Activated T-cell treated with anti-CD3 and anti-CD28 coated beads, Interleukin-2, amount 50 U/mL, for 24 hours (primary cell): ENCODE data around the gene RHOB.
A peak's percentile ranks its signal among the peaks of the same experiment; 100 is the strongest.

ENCODE experiments used
- DNase-seq: peaks from one replicate; pipeline ENCODE4 v3.0.0-alpha.2; 2020
- H3K27ac Mint-ChIP-seq: 2 replicates; pipeline ENCODE4 v1.8.0; 2020; ENCODE audit warnings: mild to moderate bottlenecking, mixed read lengths
- H3K27me3 Mint-ChIP-seq: 2 replicates; pipeline ENCODE4 v1.8.0; 2020; ENCODE audit warnings: mixed read lengths
- H3K36me3 Mint-ChIP-seq: 2 replicates; pipeline ENCODE4 v1.8.0; 2020; ENCODE audit warnings: low read depth, mixed read lengths
- H3K4me1 Mint-ChIP-seq: 2 replicates; pipeline ENCODE4 v1.8.0; 2020; ENCODE audit warnings: low read depth, mixed read lengths
- H3K4me3 Mint-ChIP-seq: 2 replicates; pipeline ENCODE4 v1.8.0; 2020; ENCODE audit warnings: mild to moderate bottlenecking, moderate library complexity, mixed read lengths
- H3K9me3 Mint-ChIP-seq: 2 replicates; pipeline ENCODE4 v1.8.0; 2020; ENCODE audit warnings: mixed read lengths

Gene RHOB

GRCh38 chr2:20439193-20439475, 7.7 kb upstream of the RHOB start:
- H3K9me3 Mint-ChIP-seq: no peaks in the 10 kb centered on the region
- no peak overlapping the region for H3K27ac Mint-ChIP-seq
- no peaks in the 10 kb centered on the region for H3K36me3 Mint-ChIP-seq
- H3K27me3 Mint-ChIP-seq: peaks cover 39% of the 10 kb centered on the region
- no peak overlapping the region for H3K4me3 Mint-ChIP-seq
- H3K4me1 Mint-ChIP-seq: peaks cover 3% of the 10 kb centered on the region
- no peak for DNase-seq

GRCh38 chr2:20439503-20439902, 7.4 kb upstream of the RHOB start:
- H3K36me3 Mint-ChIP-seq: no peaks in the 10 kb centered on the region
- H3K4me1 Mint-ChIP-seq: peaks cover 3% of the 10 kb centered on the region
- no peaks in the 10 kb centered on the region for H3K9me3 Mint-ChIP-seq
- DNase-seq: no peak
- H3K27me3 Mint-ChIP-seq: peaks cover 41% of the 10 kb centered on the region
- H3K27ac Mint-ChIP-seq: no peak overlapping the region
- no peak overlapping the region for H3K4me3 Mint-ChIP-seq

GRCh38 chr2:20440001-20440560, 6.8 kb upstream of the RHOB start:
- DNase-seq: no peak
- Mint-ChIP-seq H3K27ac (no peak overlapping the region), H3K27me3 (peaks cover 45% of the 10 kb centered on the region), H3K4me1 (peaks cover 3% of the 10 kb centered on the region), H3K4me3 (no peak overlapping the region), H3K36me3 (no peaks in the 10 kb centered on the region), H3K9me3 (no peaks in the 10 kb centered on the region)

GRCh38 chr2:20443276-20443920, 3.5 kb upstream of the RHOB start:
- Mint-ChIP-seq H3K4me1 (peaks cover 12% of the 10 kb centered on the region), H3K9me3 (no peaks in the 10 kb centered on the region), H3K36me3 (no peaks in the 10 kb centered on the region), H3K4me3 (no peak overlapping the region), H3K27ac (no peak overlapping the region), H3K27me3 (peaks cover 54% of the 10 kb centered on the region)
- no peak for DNase-seq

- Mint-ChIP-seq H3K4me1 (peaks cover 12% of the 10 kb centered on the region), H3K4me3 (no peak overlapping the region), H3K27me3 (peaks cover 51% of the 10 kb centered on the region), H3K27ac (no peak overlapping the region), H3K9me3 (no peaks in the 10 kb centered on the region), H3K36me3 (no peaks in the 10 kb centered on the region)
- DNase-seq: no peak
These were observed 2.5 kb upstream of the RHOB start for GRCh38 chr2:20444101-20444992.

GRCh38 chr2:20444993-20445910, 1.6 kb upstream of the RHOB start:
- peaks cover 50% of the 10 kb centered on the region for H3K27me3 Mint-ChIP-seq

GRCh38 chr2:20446255-20446916, 488 bp upstream of the RHOB start:
- DNase-seq: no peak
- no peaks in the 10 kb centered on the region for H3K9me3 Mint-ChIP-seq
- H3K4me1 Mint-ChIP-seq: peaks cover 10% of the 10 kb centered on the region
- H3K36me3 Mint-ChIP-seq: no peaks in the 10 kb centered on the region
- H3K27ac Mint-ChIP-seq: peak overlapping the region; percentile 40
- H3K27me3 Mint-ChIP-seq: peaks cover 46% of the 10 kb centered on the region
- peak overlapping the region; percentile 73 for H3K4me3 Mint-ChIP-seq

More at GRCh38 chr2:20444993-20445910, 1.6 kb upstream of the RHOB start:
- Mint-ChIP-seq H3K36me3 (no peaks in the 10 kb centered on the region), H3K9me3 (no peaks in the 10 kb centered on the region), H3K4me1 (peaks cover 10% of the 10 kb centered on the region), H3K27ac (no peak overlapping the region), H3K4me3 (no peak overlapping the region)
- DNase-seq: no peak

GRCh38 chr2:20447437-20448245, 767 bp downstream of the RHOB start:
- peaks cover 10% of the 10 kb centered on the region for H3K4me1 Mint-ChIP-seq
- peak overlapping the region; percentile 76 for H3K4me3 Mint-ChIP-seq
- H3K27me3 Mint-ChIP-seq: peaks cover 51% of the 10 kb centered on the region
- DNase-seq: peak; percentile 57
- no peaks in the 10 kb centered on the region for H3K9me3 Mint-ChIP-seq
- peak overlapping the region; percentile 50 for H3K27ac Mint-ChIP-seq
- H3K36me3 Mint-ChIP-seq: no peaks in the 10 kb centered on the region

GRCh38 chr2:20448246-20448976, 1.5 kb downstream of the RHOB start:
- no peak for DNase-seq
- Mint-ChIP-seq H3K27me3 (peaks cover 57% of the 10 kb centered on the region), H3K36me3 (no peaks in the 10 kb centered on the region), H3K27ac (no peak overlapping the region), H3K9me3 (no peaks in the 10 kb centered on the region), H3K4me1 (peaks cover 10% of the 10 kb centered on the region), H3K4me3 (peak overlapping the region; percentile 76)

- DNase-seq: no peak
- peaks cover 58% of the 10 kb centered on the region for H3K27me3 Mint-ChIP-seq
- no peaks in the 10 kb centered on the region for H3K9me3 Mint-ChIP-seq
- H3K4me1 Mint-ChIP-seq: peaks cover 10% of the 10 kb centered on the region
- H3K27ac Mint-ChIP-seq: no peak overlapping the region
- peak overlapping the region; percentile 76 for H3K4me3 Mint-ChIP-seq
- H3K36me3 Mint-ChIP-seq: no peaks in the 10 kb centered on the region
These were observed 2.1 kb downstream of the RHOB start for GRCh38 chr2:20448977-20449306.

- Mint-ChIP-seq H3K9me3 (no peaks in the 10 kb centered on the region), H3K4me1 (peaks cover 10% of the 10 kb centered on the region), H3K27me3 (peaks cover 54% of the 10 kb centered on the region), H3K4me3 (no peak overlapping the region), H3K36me3 (no peaks in the 10 kb centered on the region), H3K27ac (no peak overlapping the region)
- DNase-seq: no peak
These were observed 2.8 kb downstream of the RHOB start for GRCh38 chr2:20449501-20450200.

- Mint-ChIP-seq H3K9me3 (no peaks in the 10 kb centered on the region), H3K4me3 (no peak overlapping the region), H3K27me3 (peaks cover 54% of the 10 kb centered on the region), H3K27ac (no peak overlapping the region), H3K36me3 (no peaks in the 10 kb centered on the region), H3K4me1 (peaks cover 10% of the 10 kb centered on the region)
- no peak for DNase-seq
These were observed 3.5 kb downstream of the RHOB start for GRCh38 chr2:20450201-20450999.
